ENCODE results near the gene CRYGD.

CRYGD gene

GRCh38 chr2:208097313-208097712 lies 27.0 kb downstream of the CRYGD start:
- H3K27ac ChIP-seq = no peak overlapping the region
- H3K27me3 ChIP-seq = peaks cover 3% of the 10 kb centered on the region
- peaks cover 4 to 9% of the 10 kb centered on the region in 2 experiments for H3K4me1 ChIP-seq (ENCODE audit: control insufficient read depth in 1 of 2, insufficient read depth in 1 of 2, low read depth in 1 of 2, low read length in 1 of 2)
- H3K4me3 ChIP-seq (ENCODE audit: low read depth in 1 of 2, low read length in 1 of 2) = no peak overlapping the region
- TF ChIP-seq CTCF (IDR thresholded peaks at IDR 0.05) = no peak
- H3K9me3 ChIP-seq = no peaks in the 10 kb centered on the region
- H3K36me3 ChIP-seq = no peaks in the 10 kb centered on the region

- no peak for TF ChIP-seq CTCF (IDR thresholded peaks at IDR 0.05)
- Histone ChIP-seq H3K4me3 (ENCODE audit: low read depth in 1 of 2, low read length in 1 of 2) (no peak overlapping the region), H3K36me3 (no peaks in the 10 kb centered on the region), H3K27me3 (no peaks in the 10 kb centered on the region), H3K27ac (no peak overlapping the region), H3K9me3 (no peaks in the 10 kb centered on the region), H3K4me1 (ENCODE audit: control insufficient read depth in 1 of 2, insufficient read depth in 1 of 2, low read depth in 1 of 2, low read length in 1 of 2) (peaks cover 4 to 9% of the 10 kb centered on the region in 2 experiments)
Observed at GRCh38 chr2:208096080-208096479, 28.2 kb downstream of the CRYGD start.

GRCh38 chr2:208093128-208093527 lies 31.2 kb downstream of the CRYGD start:
- no peak overlapping the region for H3K4me3 ChIP-seq (ENCODE audit: low read depth in 1 of 2, low read length in 1 of 2)
- peaks cover 4% of the 10 kb centered on the region in 2 experiments for H3K4me1 ChIP-seq (ENCODE audit: control insufficient read depth in 1 of 2, insufficient read depth in 1 of 2, low read depth in 1 of 2, low read length in 1 of 2)
- no peak overlapping the region for H3K27ac ChIP-seq
- no peaks in the 10 kb centered on the region for H3K27me3 ChIP-seq
- TF ChIP-seq CTCF (IDR thresholded peaks at IDR 0.05) = no peak
- no peaks in the 10 kb centered on the region for H3K9me3 ChIP-seq
- H3K36me3 ChIP-seq = no peaks in the 10 kb centered on the region

- TF ChIP-seq CTCF (IDR thresholded peaks at IDR 0.05) = no peak
- no peaks in the 10 kb centered on the region for H3K36me3 ChIP-seq
Observed at GRCh38 chr2:208092093-208092832, 32.1 kb downstream of the CRYGD start.

GRCh38 chr2:208090420-208090819 lies 33.9 kb downstream of the CRYGD start:
- H3K4me1 ChIP-seq (ENCODE audit: control insufficient read depth in 1 of 2, insufficient read depth in 1 of 2, low read depth in 1 of 2, low read length in 1 of 2) = no peaks in the 10 kb centered on the region
- no peak for TF ChIP-seq CTCF (IDR thresholded peaks at IDR 0.05)
- no peak overlapping the region for H3K27ac ChIP-seq
- no peaks in the 10 kb centered on the region for H3K27me3 ChIP-seq
- H3K9me3 ChIP-seq = no peaks in the 10 kb centered on the region
- H3K36me3 ChIP-seq = no peaks in the 10 kb centered on the region
- H3K4me3 ChIP-seq (ENCODE audit: low read depth in 1 of 2, low read length in 1 of 2) = no peak overlapping the region

More at GRCh38 chr2:208092093-208092832, 32.1 kb downstream of the CRYGD start:
- H3K27me3 ChIP-seq = no peaks in the 10 kb centered on the region
- peaks cover 4% of the 10 kb centered on the region in 2 experiments for H3K4me1 ChIP-seq (ENCODE audit: control insufficient read depth in 1 of 2, insufficient read depth in 1 of 2, low read depth in 1 of 2, low read length in 1 of 2)
- H3K9me3 ChIP-seq = no peaks in the 10 kb centered on the region
- H3K27ac ChIP-seq = no peak overlapping the region
- no peak overlapping the region for H3K4me3 ChIP-seq (ENCODE audit: low read depth in 1 of 2, low read length in 1 of 2)

All from neutrophil (primary cell).